Esophagus muscularis mucosa (tissue), 4 donors: ENCODE data around the gene MAN1A2. TPM values are rescaled to one million over a fixed set of nuclear protein-coding genes. Genes with fewer than 3 reads are reported as not detected.

ENCODE experiments used
- DNase-seq: peaks from one replicate; pipeline ENCODE4 v3.0.0-alpha.2; 2017; ENCODE audit errors: extremely low spot score
- H3K27ac ChIP-seq, 4 donors: fragments of 200-600 bp; sonication (generic); replicated peaks in 1 of 4; 1 replicate in 3 of 4; 2 replicates in 1 of 4; pipeline ENCODE4 v1.5.1; 2016 to 2019; ENCODE audit warnings: mild to moderate bottlenecking in 1 of 4
- H3K27me3 ChIP-seq, 4 donors: fragments of 200-600 bp; sonication (generic); one replicate each; pipeline versions ENCODE4 v1.5.1 to v1.6.0; 2016 to 2019
- H3K36me3 ChIP-seq, 4 donors: fragments of 200-600 bp; sonication (generic); one replicate each; pipeline ENCODE4 v1.5.1; 2016 to 2019
- H3K4me1 ChIP-seq, 4 donors: fragments of 200-600 bp; sonication (generic); one replicate each; pipeline ENCODE4 v1.5.1; 2016 to 2019
- H3K4me3 ChIP-seq, 4 donors: fragments of 200-600 bp; sonication (generic); 1 replicate in 2 of 4; 2 replicates in 2 of 4; pipeline ENCODE4 v1.5.1; 2016 to 2019; ENCODE audit warnings: mild to moderate bottlenecking in 4 of 4, moderate library complexity in 1 of 4
- H3K9me3 ChIP-seq, 4 donors: fragments of 200-600 bp; sonication (generic); 1 replicate in 3 of 4; 2 replicates in 1 of 4; pipeline ENCODE4 v1.5.1; 2016 to 2019
- EP300 ChIP-seq: sonication (generic); formaldehyde crosslinking; IDR thresholded peaks from one replicate; pipeline ENCODE4 v1.6.1; 2017; ENCODE audit warnings: antibody characterized with exemption
- POLR2A ChIP-seq: fragments of 450-650 bp; IDR thresholded peaks from one replicate; pipeline ENCODE4 v1.6.1; 2017; ENCODE audit warnings: antibody characterized with exemption, moderate library complexity, mild to moderate bottlenecking, low read depth
- POLR2AphosphoS5 ChIP-seq, 2 donors: sonication (generic); formaldehyde crosslinking; IDR thresholded peaks; one replicate each; pipeline ENCODE4 v1.6.1; 2017; ENCODE audit warnings: antibody characterized with exemption in 2 of 2
- WGBS: methylation state at CpG from one replicate; pipeline ENCODE4 v1.1.5; 2018; 5-methylcytosine and 5-hydroxymethylcytosine counted together
- intact Hi-C: fragments of 100-400 bp; cut with DNase I; formaldehyde crosslinking; loops from one replicate; pipeline ENCODE4 v1.15.1; 2023
- total RNA-seq, 4 donors: library from RNA; depleted of rRNA; stranded (reverse); fragments of >200 nt; gene quantifications; one replicate each; pipeline versions ENCODE4 v1.1.0 to v1.2.1, GENCODE V29; 2016
- TF ChIP-seq, protein P1 (sequence below), 3 experiments: fragments of 200-600 bp in 2 of 3; fragments of 450-650 bp in 1 of 3; sonication (generic) in 2 of 3; IDR thresholded peaks; one replicate each; pipeline ENCODE4 v1.5.1; 2017 to 2019; ENCODE audit warnings: antibody characterized with exemption in 3 of 3, mild to moderate bottlenecking in 2 of 3, moderate library complexity in 1 of 3

Gene MAN1A2
- total RNA-seq, 4 donors from 2014 or later: 45.4 to 51.7 (median 48.3) TPM

DNA sequence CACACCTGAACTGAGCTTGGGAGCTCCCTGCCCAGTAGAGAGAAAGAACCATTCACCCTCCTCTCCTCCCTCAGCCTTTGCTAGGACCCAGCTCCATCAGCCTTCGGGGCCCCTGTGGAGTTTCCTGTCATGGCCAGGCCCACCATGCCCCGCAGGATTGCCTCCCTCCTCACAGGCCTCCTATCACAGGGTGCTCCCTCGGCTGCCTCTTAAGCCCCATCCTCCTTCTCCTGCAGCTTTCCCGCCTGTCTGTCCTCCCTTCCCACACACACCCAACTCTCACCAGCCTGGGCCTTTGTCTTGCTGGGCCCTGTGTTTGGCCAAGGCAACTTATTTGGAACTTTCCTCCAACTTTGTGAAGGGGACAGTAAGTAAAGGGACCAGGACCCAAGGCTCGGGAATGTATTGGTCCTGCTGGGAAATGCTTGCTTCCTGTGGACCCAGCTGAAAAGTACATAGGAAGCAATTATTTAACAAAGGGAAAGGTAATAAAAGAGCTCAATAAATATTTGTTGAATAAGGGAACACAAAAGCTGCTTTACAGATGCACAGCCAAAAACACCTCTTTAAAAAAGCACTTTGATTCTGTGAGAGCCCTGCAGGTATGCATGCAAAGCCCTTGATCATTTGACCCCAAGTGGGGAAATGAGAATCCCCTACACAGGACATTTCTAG, 207.0 kb downstream of the MAN1A2 start:
- H3K36me3 ChIP-seq: no peaks in the 10 kb centered on the region
- peaks cover 0 to 7% (median 0%) of the 10 kb centered on the region in 4 donors for H3K4me1 ChIP-seq
- WGBS: 90% methylated on average over 5 of the region's 5 CpGs
- DNase-seq: no peak
- H3K4me3 ChIP-seq: no peak overlapping the region
- no peaks in the 10 kb centered on the region for H3K9me3 ChIP-seq
- no peaks in the 10 kb centered on the region for H3K27me3 ChIP-seq
- no peak overlapping the region for H3K27ac ChIP-seq
- TF ChIP-seq EP300: no peak
- TF ChIP-seq POLR2AphosphoS5 (IDR thresholded peaks at IDR 0.05): no peak
- no peak for TF ChIP-seq POLR2A
- TF ChIP-seq, protein P1, sequence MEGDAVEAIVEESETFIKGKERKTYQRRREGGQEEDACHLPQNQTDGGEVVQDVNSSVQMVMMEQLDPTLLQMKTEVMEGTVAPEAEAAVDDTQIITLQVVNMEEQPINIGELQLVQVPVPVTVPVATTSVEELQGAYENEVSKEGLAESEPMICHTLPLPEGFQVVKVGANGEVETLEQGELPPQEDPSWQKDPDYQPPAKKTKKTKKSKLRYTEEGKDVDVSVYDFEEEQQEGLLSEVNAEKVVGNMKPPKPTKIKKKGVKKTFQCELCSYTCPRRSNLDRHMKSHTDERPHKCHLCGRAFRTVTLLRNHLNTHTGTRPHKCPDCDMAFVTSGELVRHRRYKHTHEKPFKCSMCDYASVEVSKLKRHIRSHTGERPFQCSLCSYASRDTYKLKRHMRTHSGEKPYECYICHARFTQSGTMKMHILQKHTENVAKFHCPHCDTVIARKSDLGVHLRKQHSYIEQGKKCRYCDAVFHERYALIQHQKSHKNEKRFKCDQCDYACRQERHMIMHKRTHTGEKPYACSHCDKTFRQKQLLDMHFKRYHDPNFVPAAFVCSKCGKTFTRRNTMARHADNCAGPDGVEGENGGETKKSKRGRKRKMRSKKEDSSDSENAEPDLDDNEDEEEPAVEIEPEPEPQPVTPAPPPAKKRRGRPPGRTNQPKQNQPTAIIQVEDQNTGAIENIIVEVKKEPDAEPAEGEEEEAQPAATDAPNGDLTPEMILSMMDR (IDR thresholded peaks at IDR 0.05): no peak
- intact Hi-C loops: no loop called here

DNA sequence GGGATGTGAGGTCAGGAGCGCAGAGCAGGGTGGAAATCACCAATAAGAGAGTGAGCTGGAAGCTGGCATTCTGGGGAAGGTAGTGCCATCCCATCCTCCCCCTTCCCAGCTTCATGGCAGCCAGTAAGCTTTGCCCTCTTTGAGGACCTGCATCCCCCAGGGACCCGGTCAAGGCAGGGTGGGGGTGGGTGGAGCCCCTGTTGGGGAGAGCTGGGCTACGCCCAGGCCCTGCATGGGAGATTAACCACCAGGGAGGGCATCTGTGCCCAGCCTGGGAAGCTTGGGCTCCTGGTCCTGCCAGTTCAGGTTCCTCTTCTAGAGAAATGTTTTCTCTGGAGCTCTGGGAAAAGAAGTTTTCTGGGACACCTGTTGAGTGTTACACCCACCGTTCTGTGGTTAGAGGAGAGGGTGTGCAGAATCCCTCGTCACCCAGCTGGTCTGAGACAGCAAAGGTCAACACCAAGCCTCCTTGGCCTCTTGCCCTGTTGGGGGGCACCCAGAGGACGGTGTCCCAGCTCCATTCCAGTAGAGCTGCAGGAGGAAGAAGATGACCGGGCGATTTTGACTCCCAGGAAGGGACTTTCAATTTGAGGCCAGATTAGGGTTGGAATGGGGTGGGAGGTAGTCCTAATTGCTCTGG, 208.5 kb downstream of the MAN1A2 start:
- no peak for DNase-seq
- WGBS: 91% methylated on average over 5 of the region's 8 CpGs
- no peaks in the 10 kb centered on the region for H3K4me1 ChIP-seq
- H3K36me3 ChIP-seq: no peaks in the 10 kb centered on the region
- no peak overlapping the region for H3K27ac ChIP-seq
- intact Hi-C loops: no loop called here
- no peak overlapping the region for H3K4me3 ChIP-seq
- no peaks in the 10 kb centered on the region for H3K27me3 ChIP-seq
- TF ChIP-seq EP300 (no peak), POLR2AphosphoS5 (IDR thresholded peaks at IDR 0.05) (no peak), POLR2A (no peak)
- TF ChIP-seq, protein P1 (IDR thresholded peaks at IDR 0.05): no peak
- H3K9me3 ChIP-seq: no peaks in the 10 kb centered on the region

DNA sequence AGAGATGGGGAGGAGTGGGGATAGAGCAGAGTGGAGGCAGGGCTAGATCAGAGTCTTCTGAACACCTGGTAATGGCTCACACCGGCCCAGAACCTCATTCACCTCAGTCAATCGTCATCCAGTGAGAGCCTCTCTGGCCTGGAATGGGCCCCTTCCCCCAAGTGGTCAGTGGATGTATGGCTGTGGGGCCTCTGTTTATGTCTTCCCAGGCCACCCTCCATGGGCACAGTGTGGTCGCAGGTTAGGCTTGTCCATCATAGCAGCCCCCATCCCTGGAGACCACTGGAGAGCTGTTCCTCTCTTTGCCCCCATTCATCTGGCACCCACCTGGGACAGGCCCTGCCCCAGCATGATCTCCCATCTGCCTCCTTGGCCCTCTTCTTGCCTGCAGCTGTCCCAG, 209.0 kb downstream of the MAN1A2 start:
- no peak overlapping the region for H3K27ac ChIP-seq
- H3K27me3 ChIP-seq: no peaks in the 10 kb centered on the region
- no peak for DNase-seq
- intact Hi-C loops: no loop called here
- H3K9me3 ChIP-seq: no peaks in the 10 kb centered on the region
- no peak for TF ChIP-seq POLR2A
- TF ChIP-seq, protein P1 (IDR thresholded peaks at IDR 0.05): no peak
- TF ChIP-seq EP300: no peak
- no peak for TF ChIP-seq POLR2AphosphoS5 (IDR thresholded peaks at IDR 0.05)
- WGBS: 88% methylated on average over 3 of the region's 3 CpGs
- H3K4me1 ChIP-seq: no peaks in the 10 kb centered on the region
- no peaks in the 10 kb centered on the region for H3K36me3 ChIP-seq
- H3K4me3 ChIP-seq: no peak overlapping the region

DNA sequence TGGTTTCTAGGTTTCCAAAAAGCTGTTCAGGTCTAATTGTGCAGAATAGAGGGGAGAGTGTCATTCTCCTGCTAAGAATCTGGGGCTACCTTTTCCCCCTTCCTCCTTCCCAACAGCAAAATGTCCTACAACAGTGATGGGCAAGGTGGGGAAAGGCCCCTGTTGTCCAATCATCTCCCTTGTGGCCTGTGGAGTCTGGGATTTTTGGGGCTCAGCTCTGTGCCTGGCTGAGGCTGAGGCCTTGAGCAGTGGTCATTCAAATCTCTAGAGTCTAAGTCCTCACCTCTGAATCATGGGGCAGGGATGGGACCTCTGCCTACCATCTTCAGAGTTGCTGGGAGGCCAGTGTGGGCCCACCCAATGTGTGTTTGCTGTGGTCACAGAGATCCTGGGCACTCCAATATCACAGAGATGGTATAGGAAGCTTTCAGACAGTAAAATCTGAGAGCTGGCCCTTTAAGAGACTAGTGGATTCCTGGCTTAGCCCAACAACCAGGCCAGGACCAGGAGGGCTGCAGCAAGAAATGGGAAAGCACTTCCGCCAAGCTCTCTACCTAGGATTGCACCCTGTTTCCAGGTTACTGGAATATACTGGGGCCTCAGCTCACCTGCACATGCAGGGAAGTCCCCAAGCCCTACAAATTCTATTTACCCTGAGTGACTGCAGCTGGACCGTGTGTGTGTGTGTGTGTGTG, 210.1 kb downstream of the MAN1A2 start:
- intact Hi-C loops: no loop called here

More for the DNA sequence above, 210.1 kb downstream of the MAN1A2 start:
- H3K27ac ChIP-seq: no peak overlapping the region
- H3K9me3 ChIP-seq: no peaks in the 10 kb centered on the region
- DNase-seq: no peak
- H3K36me3 ChIP-seq: no peaks in the 10 kb centered on the region
- TF ChIP-seq EP300: no peak
- no peak for TF ChIP-seq POLR2A
- TF ChIP-seq, protein P1 (IDR thresholded peaks at IDR 0.05): no peak
- TF ChIP-seq POLR2AphosphoS5 (IDR thresholded peaks at IDR 0.05): no peak
- H3K27me3 ChIP-seq: no peaks in the 10 kb centered on the region
- WGBS: 89% methylated on average over 2 of the region's 2 CpGs
- H3K4me3 ChIP-seq: no peak overlapping the region
- peaks cover 0 to 2% (median 0%) of the 10 kb centered on the region in 4 donors for H3K4me1 ChIP-seq
